Left forelimb (tissue), 1 donor: ENCODE data around the gene DLEC1.
"Not testable (repeated sequence)": the region's sequence is repeated elsewhere in the genome, so short reads cannot be mapped to it uniquely, and the experiment has no call there.

ENCODE experiments used
- DNase-seq: peaks from one replicate; pipeline ENCODE4 v3.0.0-alpha.2; 2018; ENCODE audit warnings: low spot score

Gene DLEC1

GRCh38 chr3:38120693-38121450 is 81.9 kb downstream of the DLEC1 start:
- peak; percentile 51 for DNase-seq

- DNase-seq = no peak
These were observed 82.4 kb downstream of the DLEC1 start for GRCh38 chr3:38121451-38121831.

GRCh38 chr3:38121832-38122461 is 82.9 kb downstream of the DLEC1 start:
- DNase-seq = peak; percentile 63

- no peak for DNase-seq
These were observed 83.8 kb downstream of the DLEC1 start for GRCh38 chr3:38122712-38123290.

GRCh38 chr3:38124324-38125122 is 85.5 kb downstream of the DLEC1 start:
- DNase-seq = no peak

- DNase-seq = no peak
These were observed 86.5 kb downstream of the DLEC1 start for GRCh38 chr3:38125305-38126120.

GRCh38 chr3:38126121-38126892 is 87.3 kb downstream of the DLEC1 start:
- DNase-seq = no peak

GRCh38 chr3:38127611-38128302 is 88.7 kb downstream of the DLEC1 start:
- DNase-seq = no peak

GRCh38 chr3:38128303-38128655 is 89.3 kb downstream of the DLEC1 start:
- DNase-seq = no peak

- DNase-seq = peak; percentile 38
These were observed 90.0 kb downstream of the DLEC1 start for GRCh38 chr3:38129058-38129457.

- DNase-seq = no peak
These were observed 91.6 kb downstream of the DLEC1 start for GRCh38 chr3:38130631-38131065.

GRCh38 chr3:38131621-38132369 is 92.8 kb downstream of the DLEC1 start:
- DNase-seq = no peak

GRCh38 chr3:38133209-38133556 is 94.2 kb downstream of the DLEC1 start:
- no peak for DNase-seq

- DNase-seq = peak; percentile 38
These were observed 94.8 kb downstream of the DLEC1 start for GRCh38 chr3:38133557-38134405.

GRCh38 chr3:38134517-38135143 is 95.6 kb downstream of the DLEC1 start:
- not testable (repeated sequence) for DNase-seq

GRCh38 chr3:38135621-38136277 is 96.7 kb downstream of the DLEC1 start:
- DNase-seq = not testable (repeated sequence)

- DNase-seq = no peak
These were observed 97.4 kb downstream of the DLEC1 start for GRCh38 chr3:38136393-38136776.
